Thyroid gland (tissue), 4 donors: ENCODE results near the gene HK1.

Experiments
- CTCF ChIP-seq, 6 experiments: fragments of 200-600 bp in 3 of 6; fragments of 450-650 bp in 3 of 6; sonication (generic) in 3 of 6; IDR thresholded peaks; one replicate each; pipeline ENCODE4 v1.5.1; 2016 to 2019; ENCODE audit warnings: antibody characterized with exemption in 6 of 6, mild to moderate bottlenecking in 2 of 6, inconsistent platforms in 1 of 6, moderate library complexity in 1 of 6
- POLR2A ChIP-seq, 2 donors: fragments of 450-650 bp; IDR thresholded peaks; one replicate each; pipeline ENCODE4 v1.6.1; 2017; ENCODE audit warnings: antibody characterized with exemption in 2 of 2, mild to moderate bottlenecking in 2 of 2, moderate library complexity in 1 of 2

- TF ChIP-seq POLR2A (IDR thresholded peaks at IDR 0.05) (peak in 1 of 2 donors; percentile 59), CTCF (IDR thresholded peaks at IDR 0.05) (no peak)
Measured at GRCh38 chr10:69338133-69338456, 59.8 kb downstream of the HK1 start.
